Left cardiac atrium (tissue), 4 donors: ENCODE measurements around the gene TLCD3B. TPM values are rescaled to one million over a fixed set of nuclear protein-coding genes. Genes with fewer than 3 reads are reported as not detected.
"Not testable (repeated sequence)": the region's sequence is repeated elsewhere in the genome, so short reads cannot be mapped to it uniquely, and the experiment has no call there.

Source experiments
- ATAC-seq, 2 donors: fragments of 200-7000 bp; cut with Tn5 transposase; one replicate each; pipeline ENCODE4 v1.9.1; 2020; ENCODE audit warnings: mild to moderate bottlenecking in 2 of 2, moderate library complexity in 2 of 2
- DNase-seq: peaks from one replicate; pipeline ENCODE4 v3.0.0-alpha.2; 2020
- intact Hi-C, 2 donors: fragments of 100-400 bp; cut with DNase I; formaldehyde crosslinking; loops; one replicate each; pipeline versions ENCODE4 v1.14.1 to v1.15.1; 2022 to 2023
- total RNA-seq, 2 donors: library from RNA; stranded (reverse); fragmentation: NEBNext Ultra II Directional; extraction: Animal tissue kit (Norgen Biotek cat#: 25700); gene quantifications; one replicate each; pipeline ENCODE4 v1.2.1, GENCODE V29; 2021
- donor health status: DM: no; HTN: yes; CAD: no.
- donor health status: DM: no; HTN: yes; CAD: no; lungs with severe emphysema.
- donor health status: DM: yes; HTN: yes; CAD: no.
- donor health status: Dilated cardiomyopathy.

The TLCD3B gene
- total RNA-seq, 2 donors from 2014 or later: not detected

DNA sequence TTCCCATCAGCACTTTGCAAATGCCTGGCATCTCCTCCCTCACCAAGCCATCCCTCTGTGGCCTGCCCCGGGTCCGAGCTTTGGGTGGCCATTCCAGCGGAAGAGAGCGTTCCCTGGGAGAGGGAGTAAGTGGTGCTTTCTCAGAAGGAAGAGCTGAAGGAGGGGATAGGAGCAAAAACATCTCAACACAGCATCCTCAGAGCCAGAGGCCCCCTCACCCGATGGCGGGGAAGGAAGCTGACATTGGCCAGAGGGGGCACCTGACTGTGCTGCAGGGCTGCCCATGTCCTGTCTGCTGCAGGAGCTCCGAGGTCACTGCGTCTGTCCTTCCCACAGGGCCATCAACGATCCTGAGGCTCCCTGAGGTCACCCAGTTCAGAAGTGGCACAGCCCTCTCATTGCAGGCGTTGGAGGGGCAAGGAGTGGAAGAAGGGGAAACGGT, 427 bp upstream of the TLCD3B start:
- intact Hi-C loops: no loop called here
- ATAC-seq: no peak
- no peak for DNase-seq

- intact Hi-C loops: no loop called here
- DNase-seq: no peak
- ATAC-seq: no peak
Observed at GRCh38 chr16:30030011-30030685, 923 bp downstream of the TLCD3B start.

DNA sequence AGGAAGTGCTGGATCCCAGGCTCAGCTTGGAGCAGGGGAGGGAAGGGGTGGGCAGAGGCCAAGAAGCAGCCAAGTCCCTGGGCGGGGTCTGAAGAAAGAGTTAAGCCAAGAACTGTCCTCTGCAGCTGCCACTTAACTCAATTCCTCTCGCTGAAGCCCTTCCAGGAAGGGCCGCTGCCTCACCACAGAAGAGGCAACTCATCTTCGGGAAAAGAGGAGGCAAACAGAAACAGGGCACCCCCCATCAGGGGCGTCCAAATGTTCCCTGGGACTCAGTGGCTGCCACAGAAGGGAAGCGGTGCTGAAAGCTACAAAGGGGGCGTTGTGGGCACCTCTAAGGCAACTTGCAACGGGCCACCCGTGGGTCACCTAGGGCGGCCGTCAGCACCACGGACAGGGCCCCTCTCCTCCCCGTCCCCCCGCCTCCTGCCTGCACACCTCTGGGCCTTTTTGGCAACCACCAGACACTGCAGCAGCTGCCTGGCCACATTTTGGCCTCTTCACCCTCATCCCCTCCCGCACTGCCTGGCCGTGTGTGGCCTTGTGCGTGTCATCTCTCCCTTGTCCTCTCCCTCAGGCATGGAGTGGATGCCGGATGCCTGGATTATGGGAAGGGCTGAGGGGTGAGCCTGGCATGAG, 2.5 kb downstream of the TLCD3B start:
- peak; percentile 26 to 60 for ATAC-seq
- no peak for DNase-seq
- intact Hi-C loops: loop anchor here in 1 of 2 donors (10.0 kb wide), 1 partner anchor 324 kb away; no protein-coding TSS in a partner anchor

DNA sequence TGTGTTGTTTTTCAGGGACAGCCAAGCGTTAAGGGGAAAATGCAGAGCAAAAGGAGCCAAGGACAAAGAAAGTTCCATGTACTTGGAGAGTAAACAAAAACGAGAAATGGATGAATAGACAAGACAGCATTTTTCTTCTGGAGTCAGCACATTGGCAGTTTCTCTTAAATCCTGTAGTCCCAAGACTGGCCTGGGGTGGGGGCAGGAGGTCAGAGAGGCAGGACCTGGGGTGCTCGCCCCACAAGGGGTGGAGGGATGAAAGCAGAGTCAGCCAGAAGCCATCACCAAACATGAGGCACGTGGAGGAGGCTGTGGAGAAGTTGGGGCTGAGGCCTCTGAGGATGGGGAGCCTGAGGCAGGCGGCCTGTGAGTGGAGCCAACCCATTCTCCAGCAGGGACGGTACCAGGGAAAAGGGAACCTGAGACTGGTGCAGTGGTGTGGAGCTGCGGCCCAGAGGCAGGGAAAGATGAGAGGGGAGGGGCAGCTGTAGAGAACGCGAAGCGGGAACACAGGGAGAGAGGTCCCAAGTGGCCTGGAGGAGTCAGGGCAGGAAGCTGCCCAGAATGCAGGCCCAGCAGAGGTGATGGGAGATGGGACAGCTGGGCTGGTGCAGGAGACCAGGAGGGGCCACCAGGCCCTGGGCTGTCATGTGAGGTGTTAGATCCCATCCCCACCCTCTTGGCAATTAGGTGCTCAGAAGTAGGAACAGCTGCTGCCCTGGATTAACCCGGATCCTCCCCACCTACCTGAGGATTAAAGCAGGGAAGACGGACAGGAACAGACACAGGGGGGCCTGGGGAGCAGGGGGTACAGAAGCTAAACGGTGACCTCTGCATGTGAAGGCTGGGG, 3.3 kb downstream of the TLCD3B start:
- DNase-seq: no peak
- ATAC-seq: no peak
- intact Hi-C loops: loop anchor here in 1 of 2 donors (10.0 kb wide), 1 partner anchor 323 kb away; no protein-coding TSS in a partner anchor

- ATAC-seq (no peak), DNase-seq (no peak)
- intact Hi-C loops: loop anchor here in 1 of 2 donors (10.0 kb wide), 1 partner anchor 322 kb away; no protein-coding TSS in a partner anchor
Observed at GRCh38 chr16:30026449-30026848, 4.6 kb downstream of the TLCD3B start.

DNA sequence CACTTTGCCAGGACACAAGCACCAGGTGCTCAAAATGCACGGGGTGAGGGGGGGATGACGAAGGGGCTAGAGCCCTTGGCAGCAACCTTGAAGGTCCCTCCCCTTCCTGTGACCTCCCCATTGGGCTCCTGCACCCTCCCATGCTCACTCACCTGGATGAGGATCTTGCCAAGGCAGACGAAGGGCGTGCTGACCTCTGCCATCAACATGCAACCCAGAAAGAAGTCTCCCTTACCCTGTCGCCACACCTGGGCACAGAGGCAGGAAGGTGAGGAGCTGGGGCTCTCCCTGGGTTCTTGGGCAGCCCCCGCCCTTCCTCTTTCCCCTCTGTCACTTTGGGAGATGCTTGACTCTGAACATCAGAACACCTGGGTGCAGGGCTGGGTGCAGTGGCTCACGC, 5.5 kb downstream of the TLCD3B start:
- no peak for DNase-seq
- intact Hi-C loops: loop anchor here in 1 of 2 donors (10.0 kb wide), 1 partner anchor 321 kb away; no protein-coding TSS in a partner anchor
- no peak for ATAC-seq

DNA sequence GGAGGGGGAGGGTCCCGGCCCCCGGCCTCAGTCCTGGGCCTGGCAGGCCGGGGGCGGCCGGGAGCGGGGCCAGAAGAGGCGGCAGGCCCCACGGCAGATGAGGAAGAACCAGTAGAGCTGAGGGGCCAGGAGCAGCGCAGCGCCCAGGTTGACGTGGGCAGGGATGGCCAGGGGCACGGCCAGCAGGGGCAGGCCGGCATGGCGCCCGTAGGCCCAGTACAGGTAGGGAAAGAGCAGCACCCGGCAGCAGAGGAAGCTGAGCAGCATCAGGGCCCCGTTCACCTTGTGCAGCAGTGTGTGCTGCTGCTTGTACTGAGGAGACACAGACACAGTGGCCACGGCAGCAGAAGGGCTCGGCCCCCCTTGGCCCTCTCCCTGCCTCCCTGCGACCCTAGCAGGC, 5.9 kb downstream of the TLCD3B start:
- ATAC-seq (no peak), DNase-seq (no peak)
- intact Hi-C loops: loop anchor here in 1 of 2 donors (10.0 kb wide), 1 partner anchor 320 kb away; no protein-coding TSS in a partner anchor

DNA sequence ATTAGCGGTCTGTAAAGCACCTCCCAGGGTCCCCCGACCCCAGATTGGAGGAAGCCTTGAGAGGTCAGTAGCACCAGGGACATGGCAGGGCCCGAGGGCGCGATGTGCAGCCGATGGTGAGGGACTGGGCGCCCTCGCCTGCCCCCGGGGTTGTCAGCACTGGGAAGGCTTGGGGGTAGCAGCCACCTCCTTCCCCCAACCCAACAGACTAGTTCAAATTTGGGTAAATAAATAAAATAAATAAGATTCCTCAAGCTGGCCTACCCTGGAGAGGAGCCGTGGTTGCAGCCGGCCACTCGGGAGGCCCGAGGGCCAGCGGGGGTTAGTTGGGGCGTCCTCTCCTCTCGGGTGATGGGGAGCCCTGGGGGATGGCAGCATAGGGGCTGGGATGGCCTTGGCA, 6.6 kb downstream of the TLCD3B start:
- intact Hi-C loops: loop anchor here (5.0 to 10.0 kb wide), 2 partner anchors 320 to 322 kb away; no protein-coding TSS in a partner anchor
- ATAC-seq (no peak), DNase-seq (no peak)

GRCh38 chr16:30023586-30023985, 7.5 kb downstream of the TLCD3B start:
- DNase-seq (no peak), ATAC-seq (no peak)
- intact Hi-C loops: loop anchor here (5.0 to 10.0 kb wide), 2 partner anchors 319 to 321 kb away; no protein-coding TSS in a partner anchor

DNA sequence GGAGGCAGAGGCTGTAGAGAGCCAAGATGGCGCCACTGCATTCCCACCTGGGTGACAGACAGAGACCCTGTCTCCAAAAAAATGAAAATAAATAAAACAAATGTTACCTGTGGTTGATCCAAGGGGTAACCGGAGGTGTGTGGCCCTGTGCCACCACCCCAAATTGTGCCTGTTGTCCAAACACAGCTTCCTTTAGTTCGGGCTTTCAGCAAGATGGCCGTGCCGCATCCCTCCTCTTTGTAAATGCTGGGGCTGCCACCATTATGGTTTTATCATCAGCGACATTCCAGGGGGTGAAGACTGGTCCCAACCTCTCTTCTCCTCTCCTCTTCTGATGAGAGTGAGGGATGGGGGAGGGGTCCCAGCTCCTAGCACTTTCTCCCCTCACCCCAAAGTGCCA, 8.2 kb downstream of the TLCD3B start, which contains the start of gene C16orf92:
C16orf92 (plus strand) TSS at position 312 of the 400 bp plus-strand sequence. CDS start 143 bp downstream, outside the sequence.
- no peak for ATAC-seq
- no peak for DNase-seq
- intact Hi-C loops: loop anchor here (5.0 to 10.0 kb wide), 2 partner anchors 318 to 321 kb away; no protein-coding TSS in a partner anchor

DNA sequence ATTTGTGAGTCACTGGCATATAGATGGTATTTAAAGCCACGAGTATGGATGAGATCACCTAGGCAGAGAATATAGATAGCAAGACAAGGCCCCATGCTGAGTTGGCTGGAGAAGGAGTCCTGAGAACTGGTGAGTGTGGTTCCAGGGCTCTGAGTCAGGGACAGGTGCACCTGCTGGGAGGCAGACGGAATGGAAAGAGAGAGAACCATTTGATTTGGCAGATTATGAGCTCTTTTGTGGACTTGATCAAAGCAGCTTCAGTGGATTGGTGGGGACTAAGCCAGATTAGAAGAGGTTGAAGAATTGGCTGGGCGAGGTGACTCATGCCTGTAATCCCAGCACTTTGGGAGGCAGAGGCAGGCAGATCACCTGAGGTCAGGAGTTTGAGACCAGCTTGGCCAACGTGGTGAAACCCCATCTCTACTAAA, 12.3 kb downstream of the TLCD3B start:
- peak; percentile 1 for DNase-seq
- intact Hi-C loops: loop anchor here in 1 of 2 donors (10.0 kb wide), 1 partner anchor 154 kb away; the partner anchor contains the start of gene CDIPT
- ATAC-seq: no peak

DNA sequence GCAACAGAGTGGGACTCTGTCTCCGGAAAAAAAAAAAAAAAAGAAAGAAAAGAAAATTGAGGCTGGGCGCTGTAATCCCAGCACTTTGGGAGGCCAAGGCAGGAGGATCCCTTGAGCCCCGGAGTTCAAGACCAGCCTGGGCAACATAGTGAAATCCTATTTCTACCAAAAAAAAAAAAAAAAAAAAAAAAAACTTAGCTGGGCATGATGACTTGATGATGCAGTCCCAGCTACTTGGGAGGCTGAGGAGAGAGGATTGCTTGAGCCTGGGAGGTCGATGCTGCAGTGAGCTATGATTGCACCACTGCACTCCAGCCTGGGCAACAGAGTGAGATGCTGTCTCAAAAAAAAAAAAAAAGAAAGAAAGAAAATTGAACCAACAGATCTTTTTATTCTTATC, 13.1 kb downstream of the TLCD3B start:
- intact Hi-C loops: loop anchor here in 1 of 2 donors (10.0 kb wide), 1 partner anchor 153 kb away; the partner anchor contains the start of gene CDIPT
- DNase-seq: peak; percentile 1
- not testable (repeated sequence) for ATAC-seq

- DNase-seq: no peak
Observed at GRCh38 chr16:30017277-30017656, 13.8 kb downstream of the TLCD3B start.

DNA sequence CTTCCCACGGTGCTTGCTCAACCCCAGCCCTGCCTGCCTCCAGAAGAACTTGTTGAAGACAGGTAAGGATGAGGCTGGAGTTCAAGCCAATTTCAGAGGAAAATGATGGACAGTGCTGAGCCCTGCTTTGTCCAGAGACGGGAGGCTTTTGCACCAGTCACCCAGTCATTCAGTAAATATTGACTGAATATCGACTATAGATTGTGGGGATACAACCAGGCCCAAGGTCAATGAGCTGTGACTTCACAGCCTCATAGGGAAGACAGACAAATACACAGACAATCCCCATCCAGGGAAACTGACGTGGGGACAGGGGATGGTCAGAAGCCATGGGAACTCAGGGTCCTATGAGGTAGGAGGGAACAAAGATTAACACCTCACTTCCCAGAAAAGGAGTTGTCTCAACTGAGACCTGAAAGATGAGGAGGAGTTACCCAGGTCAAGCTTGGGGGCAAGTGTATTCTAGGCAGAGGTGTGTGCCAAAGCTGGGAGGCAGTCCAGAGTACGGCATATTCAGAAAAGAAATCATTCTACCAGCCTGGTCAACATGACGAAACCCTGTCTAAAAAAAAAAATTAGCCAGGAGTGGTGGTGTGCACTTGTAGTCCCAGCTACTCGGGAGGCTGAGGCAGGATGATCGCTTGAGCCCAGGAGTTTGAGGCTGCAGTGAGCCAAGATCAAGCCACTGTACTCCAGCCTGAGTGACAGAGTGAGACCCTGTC, 14.4 kb downstream of the TLCD3B start:
- intact Hi-C loops: loop anchor here in 1 of 2 donors (10.0 kb wide), 1 partner anchor 152 kb away; the partner anchor contains the start of gene CDIPT
- DNase-seq (peak; percentile 1), ATAC-seq (no peak)

More at GRCh38 chr16:30017277-30017656, 13.8 kb downstream of the TLCD3B start:
- intact Hi-C loops: loop anchor here in 1 of 2 donors (10.0 kb wide), 1 partner anchor 152 kb away; the partner anchor contains the start of gene CDIPT
- ATAC-seq: no peak

- intact Hi-C loops: loop anchor here in 1 of 2 donors (10.0 kb wide), 1 partner anchor 151 kb away; the partner anchor contains the start of gene CDIPT
- ATAC-seq, DNase-seq: not testable (repeated sequence)
Observed at GRCh38 chr16:30015450-30015849, 15.6 kb downstream of the TLCD3B start.

- intact Hi-C loops: loop anchor here in 1 of 2 donors (10.0 kb wide), 1 partner anchor 148 kb away; the partner anchor contains the start of gene CDIPT
- DNase-seq, ATAC-seq: not testable (repeated sequence)
Observed at GRCh38 chr16:30012598-30012997, 18.5 kb downstream of the TLCD3B start.

- no peak for ATAC-seq
- no peak for DNase-seq
- intact Hi-C loops: loop anchor here in 1 of 2 donors (10.0 kb wide), 1 partner anchor 147 kb away; the partner anchor contains the start of gene CDIPT
Observed at GRCh38 chr16:30011714-30012504, 19.2 kb downstream of the TLCD3B start.
